Stimulated activated CD8-positive, alpha-beta memory T cell treated with anti-CD3 and anti-CD28 coated beads, Interleukin-4, amount 100 ng/mL, for 48 hours (primary cell): ENCODE measurements around the gene NUP54.

ENCODE experiments used
- DNase-seq: peaks from one replicate; pipeline ENCODE4 v3.0.0-alpha.2; 2020

Gene NUP54

DNA sequence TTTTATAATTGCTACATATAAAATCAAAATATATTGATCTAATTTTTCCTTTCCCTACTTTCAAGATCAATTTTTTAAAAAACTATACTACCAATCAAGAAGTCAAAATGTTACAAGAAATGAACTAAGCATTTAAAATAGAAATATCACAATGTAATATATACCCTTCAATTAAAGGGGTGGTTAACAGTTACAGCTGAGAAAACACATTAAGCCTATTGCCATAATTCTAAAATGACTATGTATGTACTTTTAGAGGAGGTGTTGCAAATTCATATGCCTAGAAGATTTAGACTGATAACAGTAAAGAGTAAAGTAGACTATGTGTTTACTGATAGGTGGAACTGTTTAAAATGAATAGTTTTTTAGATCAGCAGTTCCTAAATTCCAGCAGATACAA is 3.7 kb downstream of the NUP54 start:
- DNase-seq: no peak

DNA sequence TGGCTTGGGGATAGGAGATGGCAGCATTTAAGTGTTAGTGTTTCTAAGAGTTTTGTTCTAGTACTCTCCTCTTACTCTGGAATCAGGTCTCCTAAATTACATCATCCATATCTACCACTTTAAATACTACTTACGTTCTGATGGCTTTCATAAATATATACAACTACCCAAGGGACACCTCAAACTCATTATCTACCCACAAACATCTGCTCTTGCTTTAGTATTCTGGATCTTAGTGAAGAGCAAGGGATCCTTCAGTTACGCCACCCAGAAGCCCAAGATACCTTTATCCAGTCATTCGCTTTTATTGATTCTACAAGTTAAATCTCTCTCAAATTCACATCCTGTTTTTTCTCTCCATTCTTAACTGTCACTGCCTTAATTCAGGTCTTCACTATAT is 7.0 kb downstream of the NUP54 start:
- no peak for DNase-seq

- no peak for DNase-seq
Observed at GRCh38 chr4:76127754-76128153, 20.4 kb downstream of the NUP54 start.

- no peak for DNase-seq
Observed at GRCh38 chr4:76125816-76126215, 22.4 kb downstream of the NUP54 start.

DNA sequence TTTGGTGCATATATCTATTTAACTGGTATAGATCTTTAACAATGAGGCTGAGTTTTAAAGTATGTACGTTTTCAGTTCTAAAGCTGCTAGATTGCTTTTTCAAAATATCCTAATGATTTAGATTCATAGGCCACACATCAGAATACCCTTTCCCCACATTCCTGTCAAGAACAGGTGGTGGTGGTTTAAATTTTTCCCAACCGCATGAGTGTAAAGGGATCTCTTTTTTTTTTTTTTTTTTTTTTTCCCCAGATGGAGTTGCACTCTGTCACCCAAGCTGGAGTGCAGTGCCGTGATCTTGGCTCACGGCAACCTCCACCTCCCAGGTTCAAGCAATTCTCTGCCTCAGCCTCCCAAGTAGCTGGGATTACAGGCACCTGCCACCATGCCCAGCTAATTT is 28.0 kb downstream of the NUP54 start:
- no peak for DNase-seq

- no peak for DNase-seq
Observed at GRCh38 chr4:76117536-76117935, 30.7 kb downstream of the NUP54 start.

GRCh38 chr4:76116821-76117220 is 31.4 kb downstream of the NUP54 start:
- DNase-seq: no peak

DNA sequence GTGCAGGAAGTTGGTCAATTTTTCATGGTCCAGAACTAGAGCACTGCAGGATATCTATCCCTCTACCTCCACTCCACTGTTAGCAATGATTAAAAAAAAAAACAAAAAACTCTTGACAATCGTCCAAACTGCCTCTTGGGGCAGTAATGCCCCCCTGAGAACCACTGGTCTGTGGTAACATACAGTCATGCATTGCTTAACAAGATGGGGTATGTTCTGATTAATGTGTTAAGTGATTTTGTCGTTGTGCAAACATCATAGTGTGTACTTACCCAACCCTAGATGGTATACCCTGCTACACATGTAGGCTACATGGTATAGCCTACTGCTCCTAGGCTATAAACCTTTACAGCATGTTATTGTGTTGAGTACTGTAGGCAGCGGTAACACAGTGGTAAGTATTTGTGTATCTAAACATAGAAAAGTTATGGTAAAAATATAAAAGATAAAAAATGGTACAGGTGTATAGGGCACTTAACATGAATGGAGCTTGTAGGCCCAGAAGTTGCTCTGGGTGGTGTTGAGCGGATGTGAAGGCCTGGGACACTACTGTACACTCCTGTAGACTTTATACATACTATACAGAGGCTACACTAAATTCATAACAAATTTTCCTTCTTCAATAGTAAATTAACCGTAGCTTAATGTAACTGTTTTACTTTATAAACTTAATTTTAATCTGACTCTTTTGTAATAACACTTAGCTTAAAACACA is 39.6 kb downstream of the NUP54 start:
- no peak for DNase-seq

DNA sequence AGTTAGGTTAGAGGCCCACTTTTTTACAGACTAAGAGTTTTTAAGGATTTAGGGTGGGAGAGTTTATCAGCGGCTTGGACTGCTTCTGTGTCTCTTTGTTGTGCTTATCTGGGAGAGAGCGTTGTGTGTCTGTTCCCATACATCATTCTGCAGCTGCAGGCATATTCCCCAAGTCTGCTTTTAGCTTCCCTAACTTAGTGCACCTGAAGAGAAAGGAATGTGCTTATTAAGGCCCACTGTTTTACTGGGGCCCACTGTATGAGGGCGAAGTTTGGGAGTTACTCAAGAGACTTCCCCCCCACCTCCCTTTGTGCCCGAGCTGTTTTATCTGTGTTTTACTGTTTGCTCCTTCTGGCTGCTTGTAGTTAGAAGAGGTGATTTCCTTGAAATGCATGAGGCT is 41.8 kb downstream of the NUP54 start:
- DNase-seq: no peak

- no peak for DNase-seq
Observed at GRCh38 chr4:76105652-76106051, 42.5 kb downstream of the NUP54 start.

- no peak for DNase-seq
Observed at GRCh38 chr4:76096076-76096475, 52.1 kb downstream of the NUP54 start.

DNA sequence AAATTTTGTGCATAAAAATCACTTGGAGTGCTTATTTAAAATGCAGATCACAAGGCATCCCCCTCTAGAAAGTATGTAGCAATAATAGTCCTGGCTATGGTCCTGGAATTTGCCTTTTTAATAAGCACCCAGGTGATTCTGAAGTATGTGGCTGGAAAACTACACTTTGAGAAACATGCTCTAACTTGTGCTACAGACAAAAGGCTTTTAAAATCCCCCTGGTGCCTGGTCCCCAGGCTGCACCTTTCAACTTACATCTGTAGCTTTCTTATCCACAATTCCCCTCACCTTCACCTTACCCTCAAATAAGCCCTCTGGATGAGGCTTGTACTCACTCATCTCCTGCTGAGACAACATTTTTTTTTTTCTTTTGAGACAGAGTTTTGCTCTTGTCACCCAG is 52.6 kb downstream of the NUP54 start:
- DNase-seq: no peak

DNA sequence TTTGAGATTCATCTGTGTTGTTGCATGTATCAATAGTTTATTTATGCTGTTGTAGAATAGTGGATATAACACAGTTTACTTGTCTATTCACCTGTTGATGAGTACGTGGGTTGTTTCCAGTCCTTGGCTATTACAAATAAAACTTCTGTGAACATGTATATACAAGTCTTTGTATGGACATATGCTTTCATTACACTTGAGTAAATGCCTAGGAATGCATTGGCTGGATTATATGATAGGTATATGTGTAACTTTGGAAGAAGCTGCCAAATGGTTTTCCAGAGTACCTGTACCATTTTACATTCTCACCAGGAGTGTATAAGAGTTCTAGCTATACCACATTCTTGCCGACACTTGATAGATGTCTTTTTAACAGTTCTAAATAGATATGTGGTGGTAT is 57.1 kb downstream of the NUP54 start:
- no peak for DNase-seq

DNA sequence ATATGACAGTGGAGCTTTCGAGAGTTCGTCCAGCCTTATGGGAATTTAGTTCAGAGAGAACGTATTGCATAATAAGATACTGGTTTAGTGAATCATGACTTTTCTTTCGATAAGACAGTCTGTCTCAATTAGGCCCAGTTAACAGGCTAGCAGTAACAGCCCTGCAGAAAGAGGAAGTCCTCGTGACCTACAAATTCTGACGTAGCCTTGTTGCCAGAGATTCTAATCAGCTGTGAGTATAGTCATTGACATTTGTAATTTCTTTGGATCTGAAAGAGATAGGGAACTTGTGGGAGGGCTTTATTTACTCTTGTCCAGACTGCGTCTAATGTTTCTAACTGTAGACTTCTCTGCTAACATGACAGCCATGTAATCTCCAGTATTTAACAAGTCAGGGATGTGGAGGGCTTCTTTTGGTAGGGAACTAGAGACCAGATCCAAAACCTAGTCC is 57.9 kb downstream of the NUP54 start:
- DNase-seq: no peak

DNA sequence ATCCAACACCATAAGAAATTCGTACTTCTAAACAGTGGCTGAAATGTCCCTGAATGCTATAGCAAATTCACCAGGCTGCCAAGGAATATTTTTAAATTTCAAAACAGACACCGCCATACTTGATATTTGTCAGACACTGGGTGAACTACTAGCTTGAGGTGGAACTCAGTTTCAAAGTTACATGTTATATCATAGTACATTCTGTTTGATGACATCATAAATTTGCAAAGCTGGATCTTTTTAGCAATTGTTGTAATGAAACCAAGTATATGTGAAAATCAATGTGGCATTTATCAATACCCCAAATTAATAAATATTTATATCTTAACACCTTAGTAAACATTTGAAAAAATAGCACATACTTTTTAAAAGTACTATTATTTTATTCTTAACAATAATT is 59.5 kb downstream of the NUP54 start:
- DNase-seq: no peak

DNA sequence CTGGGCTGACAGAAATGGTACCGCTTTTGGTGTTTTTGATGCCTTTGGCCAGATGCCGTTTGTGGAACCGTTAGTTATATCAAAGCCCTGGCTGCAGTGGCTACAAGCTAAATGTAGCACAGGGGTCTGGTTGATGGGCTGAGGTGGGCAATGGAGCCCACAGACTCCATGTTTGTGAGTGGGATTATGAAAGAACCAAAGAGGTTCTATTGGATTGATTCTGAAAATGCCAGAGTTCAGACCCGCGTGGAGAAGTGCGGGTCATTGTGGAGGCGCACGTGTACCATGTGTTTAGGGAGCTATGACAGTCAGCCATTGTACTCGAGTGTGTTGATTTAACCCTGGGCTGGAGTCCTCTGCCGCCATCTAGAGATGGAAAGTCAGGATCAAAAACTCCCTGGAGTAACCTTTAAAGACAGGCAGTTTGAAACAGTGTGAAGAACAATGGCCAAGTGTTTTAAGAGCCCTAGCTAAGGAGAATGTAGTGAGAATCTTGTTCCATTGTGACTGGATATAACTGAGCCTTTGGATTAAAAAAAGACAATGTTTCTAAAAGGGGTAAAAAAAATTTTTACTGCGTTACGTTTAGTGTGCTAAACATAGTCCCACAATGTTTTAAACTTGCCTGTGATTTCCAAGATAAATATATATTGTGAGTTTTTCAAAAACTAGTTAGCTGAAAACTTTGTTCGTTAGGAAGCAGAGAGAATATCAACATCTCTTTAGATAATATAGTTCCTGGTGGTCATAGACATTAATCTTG is 61.0 kb downstream of the NUP54 start:
- peak; percentile 30 for DNase-seq

DNA sequence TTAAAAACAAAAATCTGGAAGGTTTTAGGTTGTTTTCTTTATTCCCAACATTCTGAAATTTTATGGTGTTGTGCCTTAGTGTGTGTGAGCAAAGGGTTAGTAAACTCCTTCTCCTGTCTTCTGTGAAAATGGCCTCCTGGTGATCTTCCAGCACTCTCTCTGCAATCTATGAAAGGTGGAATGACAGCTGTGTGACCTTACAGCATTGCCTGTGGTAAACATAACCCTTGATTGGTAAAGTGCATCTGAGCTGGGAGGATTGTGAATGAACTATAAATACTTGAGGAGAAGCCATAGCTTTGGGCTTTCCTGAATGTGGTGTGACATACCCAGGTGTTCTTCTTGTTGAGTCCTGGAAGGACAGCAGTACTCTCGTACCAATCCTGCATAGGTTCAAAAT is 63.7 kb downstream of the NUP54 start:
- DNase-seq: no peak

DNA sequence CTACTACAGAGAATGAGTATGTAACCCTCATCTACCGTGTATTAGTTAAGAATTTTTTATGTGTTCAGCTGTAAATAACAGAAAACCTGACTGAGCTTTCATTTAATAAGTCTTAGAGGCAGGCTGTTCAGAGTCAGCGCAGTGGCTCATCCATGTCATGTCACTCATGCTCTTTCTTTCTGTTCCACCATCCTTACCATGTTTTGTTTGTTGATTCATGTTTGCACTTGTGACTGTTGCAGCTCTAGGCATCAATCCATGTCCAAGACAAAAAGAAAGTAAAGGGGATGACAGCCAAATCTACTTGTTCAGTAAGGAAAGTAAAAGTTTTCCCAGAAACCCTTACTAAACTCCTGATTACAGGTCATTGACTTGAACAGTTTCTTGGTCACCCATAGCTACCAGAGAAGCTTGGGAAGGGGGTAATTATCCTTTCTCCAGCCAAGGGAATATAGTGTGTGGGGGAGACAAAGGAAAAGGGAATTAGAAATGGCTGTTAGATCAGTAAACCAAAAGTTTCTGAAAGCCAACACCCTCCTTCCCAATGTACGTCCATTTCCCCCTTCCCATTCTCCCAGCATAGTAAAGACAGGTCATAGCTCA is 64.7 kb downstream of the NUP54 start:
- no peak for DNase-seq

DNA sequence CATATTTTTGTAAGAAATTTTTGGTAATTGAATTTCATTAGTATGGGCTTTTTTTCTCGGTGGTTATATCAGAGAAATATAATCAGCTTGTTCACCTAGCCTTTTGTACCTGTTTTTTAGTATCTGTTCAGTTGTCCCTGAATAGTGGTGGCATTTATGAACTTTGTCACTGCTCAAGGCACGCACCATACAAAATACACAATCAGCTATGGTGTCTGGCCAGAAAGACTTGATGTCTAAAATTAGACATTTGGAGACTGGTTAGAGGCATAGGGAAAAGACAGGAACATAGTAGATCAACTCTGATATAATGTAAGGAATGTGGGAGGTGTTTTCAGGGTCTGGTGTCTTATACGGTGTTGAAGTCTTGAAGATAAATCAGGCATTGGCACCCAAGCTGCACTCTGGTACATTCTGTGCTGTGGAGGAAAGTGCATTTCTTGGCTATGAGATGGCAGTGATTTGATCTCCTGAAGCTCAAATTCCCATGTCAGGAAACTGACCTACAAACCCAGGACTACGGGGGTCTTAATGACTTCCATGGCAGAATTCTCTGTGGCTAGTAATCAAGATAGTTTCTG is 70.1 kb downstream of the NUP54 start:
- no peak for DNase-seq

DNA sequence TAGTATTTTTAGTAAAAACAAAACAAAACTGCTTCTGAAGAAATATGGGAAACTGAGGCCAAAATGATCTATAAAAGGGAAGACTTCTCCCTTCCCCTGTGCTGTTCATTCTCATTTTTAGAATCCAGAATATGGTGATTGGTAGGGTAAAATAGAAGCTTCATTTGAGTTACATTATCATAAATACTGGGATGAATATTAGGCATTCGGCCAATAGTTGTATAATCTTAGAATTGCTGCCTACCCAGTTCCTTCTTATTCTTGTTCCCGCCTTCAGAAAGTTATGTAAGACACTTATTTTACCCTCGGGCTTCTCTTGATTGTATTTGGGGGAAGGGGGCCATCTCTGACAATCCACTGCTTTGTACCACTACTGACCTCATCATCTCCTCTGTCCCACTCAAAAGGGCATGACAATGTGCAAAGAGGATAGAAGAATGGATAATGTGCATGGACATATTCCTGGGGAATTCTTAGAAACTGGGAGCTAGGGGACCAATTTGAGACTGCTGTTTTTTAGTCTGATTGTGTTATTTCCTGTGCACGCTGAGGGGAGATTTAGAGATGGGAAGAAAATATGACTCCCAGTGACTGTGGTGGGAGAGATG is 73.1 kb downstream of the NUP54 start:
- DNase-seq: no peak

DNA sequence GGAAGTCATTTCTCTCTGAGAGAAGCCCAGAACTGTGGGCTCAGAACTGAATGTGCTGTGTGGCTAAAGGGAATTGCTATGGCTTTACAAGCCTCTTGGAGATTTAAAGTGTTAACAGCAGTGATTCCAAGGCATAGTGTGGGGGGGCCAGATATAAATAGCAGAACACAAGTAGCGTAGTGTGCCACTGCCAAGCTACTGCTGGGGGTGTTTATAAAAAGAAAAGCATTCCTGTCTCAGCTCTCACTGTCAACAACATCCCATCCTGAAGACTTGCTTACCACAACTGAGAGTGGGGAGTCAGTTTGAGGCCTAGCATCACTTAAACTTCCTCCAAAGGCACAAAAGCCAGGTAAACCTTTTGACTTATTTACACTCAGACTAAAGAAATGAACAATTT is 73.7 kb downstream of the NUP54 start, which contains the start of gene ART3:
Gene ART3 (plus strand): TSS at position 242 of the 400 bp plus-strand sequence. CDS start 1,181 bp downstream, outside the sequence.
- no peak for DNase-seq

GRCh38 chr4:76072760-76073159 is 75.4 kb downstream of the NUP54 start:
- DNase-seq: no peak

GRCh38 chr4:76067652-76068286 is 80.4 kb downstream of the NUP54 start:
- peak; percentile 80 for DNase-seq
